ENCODE data around the gene SLC9C2. TPM values are rescaled to one million over a fixed set of nuclear protein-coding genes. Genes with fewer than 3 reads are reported as not detected.

Gene SLC9C2
- total RNA-seq, 1 experiment from 2014 or later = not detected

DNA sequence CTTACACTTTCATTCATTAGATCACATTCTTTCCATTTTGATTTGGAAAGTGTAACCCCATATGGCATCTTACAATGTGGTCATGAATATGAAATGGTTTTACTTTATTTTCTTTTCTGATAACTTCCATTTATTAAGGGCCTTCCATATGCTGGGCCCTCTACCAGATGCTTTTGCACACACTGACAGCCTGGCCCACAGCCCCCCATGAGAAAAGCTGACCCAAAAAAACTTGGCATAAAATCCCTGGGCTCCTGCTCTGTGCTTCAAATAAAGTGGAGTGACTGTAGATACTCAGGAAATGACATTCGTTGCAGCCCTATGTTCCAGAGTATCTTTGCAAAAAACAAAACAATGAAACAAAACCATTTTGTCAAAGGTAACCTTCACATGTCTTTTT is 76.9 kb downstream of the SLC9C2 start (continued):
- TF ChIP-seq, protein P1, sequence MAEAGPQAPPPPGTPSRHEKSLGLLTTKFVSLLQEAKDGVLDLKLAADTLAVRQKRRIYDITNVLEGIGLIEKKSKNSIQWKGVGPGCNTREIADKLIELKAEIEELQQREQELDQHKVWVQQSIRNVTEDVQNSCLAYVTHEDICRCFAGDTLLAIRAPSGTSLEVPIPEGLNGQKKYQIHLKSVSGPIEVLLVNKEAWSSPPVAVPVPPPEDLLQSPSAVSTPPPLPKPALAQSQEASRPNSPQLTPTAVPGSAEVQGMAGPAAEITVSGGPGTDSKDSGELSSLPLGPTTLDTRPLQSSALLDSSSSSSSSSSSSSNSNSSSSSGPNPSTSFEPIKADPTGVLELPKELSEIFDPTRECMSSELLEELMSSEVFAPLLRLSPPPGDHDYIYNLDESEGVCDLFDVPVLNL (CRISPR knock-in tag; IDR thresholded peaks at IDR 0.05; ENCODE audit: borderline replicate concordance, low read depth) = no peak
- no peak for TF ChIP-seq ZNF416 (CRISPR knock-in tag; IDR thresholded peaks at IDR 0.05)
- TF ChIP-seq, protein P2, sequence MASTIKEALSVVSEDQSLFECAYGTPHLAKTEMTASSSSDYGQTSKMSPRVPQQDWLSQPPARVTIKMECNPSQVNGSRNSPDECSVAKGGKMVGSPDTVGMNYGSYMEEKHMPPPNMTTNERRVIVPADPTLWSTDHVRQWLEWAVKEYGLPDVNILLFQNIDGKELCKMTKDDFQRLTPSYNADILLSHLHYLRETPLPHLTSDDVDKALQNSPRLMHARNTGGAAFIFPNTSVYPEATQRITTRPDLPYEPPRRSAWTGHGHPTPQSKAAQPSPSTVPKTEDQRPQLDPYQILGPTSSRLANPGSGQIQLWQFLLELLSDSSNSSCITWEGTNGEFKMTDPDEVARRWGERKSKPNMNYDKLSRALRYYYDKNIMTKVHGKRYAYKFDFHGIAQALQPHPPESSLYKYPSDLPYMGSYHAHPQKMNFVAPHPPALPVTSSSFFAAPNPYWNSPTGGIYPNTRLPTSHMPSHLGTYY (CRISPR knock-in tag; IDR thresholded peaks at IDR 0.05) = no peak
- no peak for TF ChIP-seq JUN (CRISPR knock-in tag; IDR thresholded peaks at IDR 0.05)
- TF ChIP-seq SMAD3 (CRISPR knock-in tag; IDR thresholded peaks at IDR 0.05; ENCODE audit: borderline replicate concordance) = no peak
- no peak for TF ChIP-seq SP1 (CRISPR knock-in tag; conservative IDR thresholded peaks at IDR 0.05)
- TF ChIP-seq IRF2 (CRISPR knock-in tag; IDR thresholded peaks at IDR 0.05; ENCODE audit: borderline replicate concordance, low read depth) = no peak
- TF ChIP-seq, protein P3, sequence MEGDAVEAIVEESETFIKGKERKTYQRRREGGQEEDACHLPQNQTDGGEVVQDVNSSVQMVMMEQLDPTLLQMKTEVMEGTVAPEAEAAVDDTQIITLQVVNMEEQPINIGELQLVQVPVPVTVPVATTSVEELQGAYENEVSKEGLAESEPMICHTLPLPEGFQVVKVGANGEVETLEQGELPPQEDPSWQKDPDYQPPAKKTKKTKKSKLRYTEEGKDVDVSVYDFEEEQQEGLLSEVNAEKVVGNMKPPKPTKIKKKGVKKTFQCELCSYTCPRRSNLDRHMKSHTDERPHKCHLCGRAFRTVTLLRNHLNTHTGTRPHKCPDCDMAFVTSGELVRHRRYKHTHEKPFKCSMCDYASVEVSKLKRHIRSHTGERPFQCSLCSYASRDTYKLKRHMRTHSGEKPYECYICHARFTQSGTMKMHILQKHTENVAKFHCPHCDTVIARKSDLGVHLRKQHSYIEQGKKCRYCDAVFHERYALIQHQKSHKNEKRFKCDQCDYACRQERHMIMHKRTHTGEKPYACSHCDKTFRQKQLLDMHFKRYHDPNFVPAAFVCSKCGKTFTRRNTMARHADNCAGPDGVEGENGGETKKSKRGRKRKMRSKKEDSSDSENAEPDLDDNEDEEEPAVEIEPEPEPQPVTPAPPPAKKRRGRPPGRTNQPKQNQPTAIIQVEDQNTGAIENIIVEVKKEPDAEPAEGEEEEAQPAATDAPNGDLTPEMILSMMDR (IDR thresholded peaks at IDR 0.05) = no peak
- TF ChIP-seq, protein P4, sequence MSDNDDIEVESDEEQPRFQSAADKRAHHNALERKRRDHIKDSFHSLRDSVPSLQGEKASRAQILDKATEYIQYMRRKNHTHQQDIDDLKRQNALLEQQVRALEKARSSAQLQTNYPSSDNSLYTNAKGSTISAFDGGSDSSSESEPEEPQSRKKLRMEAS (CRISPR knock-in tag; IDR thresholded peaks at IDR 0.05) = no peak

DNA sequence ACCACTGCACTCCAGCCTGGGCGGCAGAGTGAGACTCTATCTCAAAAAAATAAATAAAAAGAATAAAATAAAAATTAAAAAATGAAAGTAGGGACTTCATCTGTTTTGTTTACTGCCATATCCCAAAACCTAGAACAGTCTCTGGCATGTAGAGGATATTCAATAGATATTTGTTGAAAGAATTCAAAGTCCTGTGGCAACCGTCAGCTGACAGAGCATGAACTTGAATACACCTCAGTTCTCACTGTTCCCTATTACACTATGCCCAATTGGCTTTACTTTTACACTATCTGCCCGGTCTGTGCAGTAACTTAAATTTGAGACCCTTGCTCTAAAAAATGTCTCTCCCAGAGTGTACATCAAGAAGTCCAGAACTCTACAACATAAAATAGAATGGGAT is 79.5 kb downstream of the SLC9C2 start:
- Mint-ChIP-seq H3K4me3 (no peak overlapping the region), H3K36me3 (no peaks in the 10 kb centered on the region), H3K27ac (no peak overlapping the region), H3K4me1 (peaks cover 31% of the 10 kb centered on the region), H3K9me3 (no peaks in the 10 kb centered on the region), H3K27me3 (ENCODE audit: low read depth) (no peaks in the 10 kb centered on the region)
- POLR2A ChIA-PET = no interaction called here
- no peak for DNase-seq (ENCODE audit: low spot score)
- no peak for TF ChIP-seq ZNF219 (CRISPR knock-in tag; IDR thresholded peaks at IDR 0.05; ENCODE audit: borderline replicate concordance)
- TF ChIP-seq, protein P5, sequence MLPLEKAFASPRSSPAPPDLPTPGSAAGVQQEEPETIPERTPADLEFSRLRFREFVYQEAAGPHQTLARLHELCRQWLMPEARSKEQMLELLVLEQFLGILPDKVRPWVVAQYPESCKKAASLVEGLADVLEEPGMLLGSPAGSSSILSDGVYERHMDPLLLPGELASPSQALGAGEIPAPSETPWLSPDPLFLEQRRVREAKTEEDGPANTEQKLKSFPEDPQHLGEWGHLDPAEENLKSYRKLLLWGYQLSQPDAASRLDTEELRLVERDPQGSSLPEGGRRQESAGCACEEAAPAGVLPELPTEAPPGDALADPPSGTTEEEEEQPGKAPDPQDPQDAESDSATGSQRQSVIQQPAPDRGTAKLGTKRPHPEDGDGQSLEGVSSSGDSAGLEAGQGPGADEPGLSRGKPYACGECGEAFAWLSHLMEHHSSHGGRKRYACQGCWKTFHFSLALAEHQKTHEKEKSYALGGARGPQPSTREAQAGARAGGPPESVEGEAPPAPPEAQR (CRISPR knock-in tag; IDR thresholded peaks at IDR 0.05) = no peak
- TF ChIP-seq SOX15 (CRISPR knock-in tag; IDR thresholded peaks at IDR 0.05) = no peak
- no peak for TF ChIP-seq GABPB1 (CRISPR knock-in tag; IDR thresholded peaks at IDR 0.05)
- TF ChIP-seq, protein P6, sequence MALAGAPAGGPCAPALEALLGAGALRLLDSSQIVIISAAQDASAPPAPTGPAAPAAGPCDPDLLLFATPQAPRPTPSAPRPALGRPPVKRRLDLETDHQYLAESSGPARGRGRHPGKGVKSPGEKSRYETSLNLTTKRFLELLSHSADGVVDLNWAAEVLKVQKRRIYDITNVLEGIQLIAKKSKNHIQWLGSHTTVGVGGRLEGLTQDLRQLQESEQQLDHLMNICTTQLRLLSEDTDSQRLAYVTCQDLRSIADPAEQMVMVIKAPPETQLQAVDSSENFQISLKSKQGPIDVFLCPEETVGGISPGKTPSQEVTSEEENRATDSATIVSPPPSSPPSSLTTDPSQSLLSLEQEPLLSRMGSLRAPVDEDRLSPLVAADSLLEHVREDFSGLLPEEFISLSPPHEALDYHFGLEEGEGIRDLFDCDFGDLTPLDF (CRISPR knock-in tag; IDR thresholded peaks at IDR 0.05) = no peak
- TF ChIP-seq, protein P3 (IDR thresholded peaks at IDR 0.05) = no peak
- TF ChIP-seq ZNF263 (CRISPR knock-in tag; IDR thresholded peaks at IDR 0.05; ENCODE audit: low read depth) = no peak
- TF ChIP-seq, protein P7, sequence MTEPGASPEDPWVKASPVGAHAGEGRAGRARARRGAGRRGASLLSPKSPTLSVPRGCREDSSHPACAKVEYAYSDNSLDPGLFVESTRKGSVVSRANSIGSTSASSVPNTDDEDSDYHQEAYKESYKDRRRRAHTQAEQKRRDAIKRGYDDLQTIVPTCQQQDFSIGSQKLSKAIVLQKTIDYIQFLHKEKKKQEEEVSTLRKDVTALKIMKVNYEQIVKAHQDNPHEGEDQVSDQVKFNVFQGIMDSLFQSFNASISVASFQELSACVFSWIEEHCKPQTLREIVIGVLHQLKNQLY (CRISPR knock-in tag; IDR thresholded peaks at IDR 0.05) = no peak
- TF ChIP-seq GTF2I (CRISPR knock-in tag; conservative IDR thresholded peaks at IDR 0.05) = no peak
- TF ChIP-seq RORB (CRISPR knock-in tag; IDR thresholded peaks at IDR 0.05) = no peak
- TF ChIP-seq, protein P8, sequence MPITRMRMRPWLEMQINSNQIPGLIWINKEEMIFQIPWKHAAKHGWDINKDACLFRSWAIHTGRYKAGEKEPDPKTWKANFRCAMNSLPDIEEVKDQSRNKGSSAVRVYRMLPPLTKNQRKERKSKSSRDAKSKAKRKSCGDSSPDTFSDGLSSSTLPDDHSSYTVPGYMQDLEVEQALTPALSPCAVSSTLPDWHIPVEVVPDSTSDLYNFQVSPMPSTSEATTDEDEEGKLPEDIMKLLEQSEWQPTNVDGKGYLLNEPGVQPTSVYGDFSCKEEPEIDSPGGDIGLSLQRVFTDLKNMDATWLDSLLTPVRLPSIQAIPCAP (CRISPR knock-in tag; IDR thresholded peaks at IDR 0.05) = no peak
- no peak for TF ChIP-seq SMAD4 (CRISPR knock-in tag; IDR thresholded peaks at IDR 0.05)
- no peak for ATAC-seq
- CTCF ChIA-PET = interaction anchor here (1.4 kb wide), 1 partner anchor 92 kb away, joined by 4 read pairs; no protein-coding TSS in a partner anchor
